OCI-LY3 (cell line): ENCODE measurements around the gene EFNA5.
A peak's percentile ranks its signal among the peaks of the same experiment; 100 is the strongest.

Experiments
- H2AFZ ChIP-seq: fragments of 200-600, 300-600 bp; shearing (Covaris generic); 2 replicates; pipeline ENCODE4 v1.6.0; 2014; ENCODE audit warnings: antibody characterized with exemption, low read depth, low read length
- H3K27ac ChIP-seq: fragments of 200-600, 300-600 bp; sonication (generic); 2 replicates; pipeline ENCODE4 v1.5.1; 2014; ENCODE audit warnings: mild to moderate bottlenecking, low read length, moderate library complexity, mixed read lengths
- H3K27me3 ChIP-seq: fragments of 200-600, 300-600 bp; sonication (generic); 2 replicates; pipeline ENCODE4 v1.6.1; 2014; ENCODE audit warnings: low read depth, low read length, mixed read lengths
- H3K36me3 ChIP-seq: fragments of 200-600, 300-600 bp; sonication (generic); replicated peaks from 2 replicates; pipeline ENCODE3; 2014; ENCODE audit warnings: low read depth, low read length, mixed read lengths
- H3K4me1 ChIP-seq: fragments of 300-600, 200-600 bp; sonication (generic); 2 replicates; pipeline ENCODE4 v1.6.1; 2014; ENCODE audit warnings: low read length, mixed read lengths
- H3K4me2 ChIP-seq: fragments of 200-600, 300-600 bp; sonication (generic); 2 replicates; pipeline ENCODE4 v1.6.1; 2014; ENCODE audit warnings: low read length, mixed read lengths
- H3K4me3 ChIP-seq: fragments of 300-600, 200-600 bp; sonication (generic); 2 replicates; pipeline ENCODE4 v1.5.1; 2014; ENCODE audit warnings: antibody characterized with exemption, mild to moderate bottlenecking, low read length, moderate library complexity
- H3K79me2 ChIP-seq: fragments of 300-600, 200-600 bp; shearing (Covaris generic); 2 replicates; pipeline ENCODE4 v1.6.1; 2014; ENCODE audit warnings: mild to moderate bottlenecking, low read length, mixed read lengths
- H3K9ac ChIP-seq: fragments of 300-600, 200-600 bp; shearing (Covaris generic); 2 replicates; pipeline ENCODE4 v1.6.0; 2014; ENCODE audit warnings: mild to moderate bottlenecking, low read length, moderate library complexity
- H3K9me3 ChIP-seq: fragments of 200-600, 300-600 bp; shearing (Covaris generic); 2 replicates; pipeline ENCODE4 v1.6.1; 2014; ENCODE audit warnings: low read length, mixed read lengths; ENCODE audit not compliant: insufficient read depth
- H4K20me1 ChIP-seq: fragments of 200-600, 300-600 bp; sonication (generic); 2 replicates; pipeline ENCODE4 v1.6.1; 2016; ENCODE audit warnings: low read length, mixed read lengths; ENCODE audit not compliant: insufficient read depth
- EZH2phosphoT487 ChIP-seq: fragments of 200-600 bp; shearing (Covaris generic); IDR thresholded peaks from 2 replicates; pipeline ENCODE4 v1.6.1; 2018; ENCODE audit warnings: antibody characterized with exemption, mixed run types, low read depth
- TF ChIP-seq, protein P1 (sequence below): fragments of 200-600, 300-600 bp; sonication (generic); IDR thresholded peaks from 2 replicates; pipeline ENCODE4 v1.5.1; 2014; ENCODE audit warnings: antibody characterized with exemption, low read length, low read depth

The EFNA5 gene

DNA sequence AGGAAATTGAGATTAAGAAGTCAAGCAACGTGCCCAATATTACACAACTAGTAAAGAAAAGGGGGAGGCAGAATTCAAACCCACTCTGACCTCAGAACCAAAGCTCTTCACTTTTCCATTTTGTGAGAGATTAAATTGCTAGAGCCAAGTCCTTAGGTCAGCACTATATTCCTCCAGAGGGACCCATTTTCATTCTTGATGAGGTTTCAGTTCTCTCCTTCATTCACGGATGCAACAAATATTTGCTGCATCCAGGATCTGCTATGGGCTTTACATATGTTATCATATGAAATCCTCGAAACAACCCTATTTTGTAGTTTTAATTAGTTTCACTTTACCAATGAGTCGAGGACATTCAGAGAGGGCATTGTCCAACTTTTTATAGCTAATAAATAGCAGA lies 239.2 kb downstream of the EFNA5 start:
- Histone ChIP-seq H3K27me3 (no peaks in the 10 kb centered on the region), H3K4me2 (0 out of 2 replicates have a peak overlapping the region, but pooled peaks have one; percentile 7), H3K9ac (no peak overlapping the region), H3K4me1 (no peaks in the 10 kb centered on the region), H3K4me3 (no peak overlapping the region), H3K9me3 (no peaks in the 10 kb centered on the region), H2AFZ (no peak overlapping the region), H3K27ac (no peak overlapping the region), H4K20me1 (no peaks in the 10 kb centered on the region), H3K36me3 (no peaks in the 10 kb centered on the region), H3K79me2 (no peaks in the 10 kb centered on the region)
- no peak for TF ChIP-seq EZH2phosphoT487
- TF ChIP-seq, protein P1, sequence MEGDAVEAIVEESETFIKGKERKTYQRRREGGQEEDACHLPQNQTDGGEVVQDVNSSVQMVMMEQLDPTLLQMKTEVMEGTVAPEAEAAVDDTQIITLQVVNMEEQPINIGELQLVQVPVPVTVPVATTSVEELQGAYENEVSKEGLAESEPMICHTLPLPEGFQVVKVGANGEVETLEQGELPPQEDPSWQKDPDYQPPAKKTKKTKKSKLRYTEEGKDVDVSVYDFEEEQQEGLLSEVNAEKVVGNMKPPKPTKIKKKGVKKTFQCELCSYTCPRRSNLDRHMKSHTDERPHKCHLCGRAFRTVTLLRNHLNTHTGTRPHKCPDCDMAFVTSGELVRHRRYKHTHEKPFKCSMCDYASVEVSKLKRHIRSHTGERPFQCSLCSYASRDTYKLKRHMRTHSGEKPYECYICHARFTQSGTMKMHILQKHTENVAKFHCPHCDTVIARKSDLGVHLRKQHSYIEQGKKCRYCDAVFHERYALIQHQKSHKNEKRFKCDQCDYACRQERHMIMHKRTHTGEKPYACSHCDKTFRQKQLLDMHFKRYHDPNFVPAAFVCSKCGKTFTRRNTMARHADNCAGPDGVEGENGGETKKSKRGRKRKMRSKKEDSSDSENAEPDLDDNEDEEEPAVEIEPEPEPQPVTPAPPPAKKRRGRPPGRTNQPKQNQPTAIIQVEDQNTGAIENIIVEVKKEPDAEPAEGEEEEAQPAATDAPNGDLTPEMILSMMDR = no peak

DNA sequence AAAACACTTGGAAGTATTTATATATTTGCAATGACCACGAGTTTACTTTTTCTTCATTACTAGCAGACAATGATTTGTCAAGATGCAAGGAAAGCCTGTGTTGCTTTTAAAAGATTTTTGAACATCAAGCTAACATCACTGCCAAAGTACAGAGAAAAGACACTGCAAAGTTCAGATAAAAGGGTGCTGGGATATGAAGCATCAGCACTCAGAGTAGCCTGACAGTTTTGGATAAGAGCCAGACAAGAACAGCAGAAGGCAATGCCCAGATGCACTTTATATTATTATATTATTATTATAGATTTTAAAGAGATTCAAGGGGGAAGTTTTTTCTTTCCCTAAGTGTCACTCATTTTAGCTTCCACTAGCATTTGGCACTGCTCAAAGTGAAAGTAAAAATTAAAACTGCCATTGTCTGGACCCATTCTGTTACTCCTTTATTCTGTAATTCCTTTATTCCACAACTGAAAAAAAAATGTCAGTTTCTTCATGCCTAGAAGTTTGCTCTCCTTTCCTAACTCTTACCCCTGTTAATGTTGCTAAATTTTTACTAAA lies 240.6 kb downstream of the EFNA5 start:
- Histone ChIP-seq H3K4me1 (no peaks in the 10 kb centered on the region), H3K36me3 (no peaks in the 10 kb centered on the region), H4K20me1 (no peaks in the 10 kb centered on the region), H2AFZ (no peak overlapping the region), H3K27me3 (no peaks in the 10 kb centered on the region), H3K9me3 (no peaks in the 10 kb centered on the region), H3K27ac (no peak overlapping the region), H3K79me2 (no peaks in the 10 kb centered on the region), H3K4me2 (no peak overlapping the region; the same call in 1 of the 2 replicates), H3K4me3 (no peak overlapping the region), H3K9ac (no peak overlapping the region)
- TF ChIP-seq EZH2phosphoT487 = no peak
- TF ChIP-seq, protein P1 = no peak

DNA sequence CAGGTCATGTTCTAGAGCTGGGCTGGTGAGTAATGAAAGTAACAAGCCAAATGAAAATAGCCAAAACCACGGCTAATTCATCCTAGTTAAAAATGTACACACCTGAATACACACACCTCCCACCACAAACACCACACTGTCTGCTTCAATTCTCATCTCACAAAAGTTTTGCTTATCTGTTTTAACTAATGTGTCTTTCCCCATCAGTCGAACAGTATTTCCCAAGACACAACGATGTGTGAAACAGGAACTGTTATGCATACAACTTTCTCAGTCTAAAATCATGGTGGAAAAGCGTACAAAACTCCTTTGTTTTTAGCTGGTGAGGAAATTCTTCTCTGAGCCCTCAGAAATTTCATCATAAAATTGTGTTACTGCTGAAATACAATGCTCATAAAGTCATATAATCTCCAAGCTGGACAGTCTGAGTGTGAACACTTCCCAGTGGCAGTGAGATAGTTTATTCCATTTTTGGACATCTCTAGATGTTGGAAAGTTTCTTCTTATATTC lies 242.4 kb downstream of the EFNA5 start:
- Histone ChIP-seq H3K4me3 (no peak overlapping the region), H3K4me1 (no peaks in the 10 kb centered on the region), H2AFZ (peak overlapping the region; percentile 77; the same call in 1 of the 2 replicates), H3K36me3 (no peaks in the 10 kb centered on the region), H3K79me2 (no peaks in the 10 kb centered on the region), H3K9ac (no peak overlapping the region), H3K4me2 (peak overlapping the region; percentile 18; the same call in 1 of the 2 replicates), H4K20me1 (no peaks in the 10 kb centered on the region), H3K9me3 (no peaks in the 10 kb centered on the region), H3K27ac (no peak overlapping the region), H3K27me3 (no peaks in the 10 kb centered on the region)
- TF ChIP-seq, protein P1 = no peak
- no peak for TF ChIP-seq EZH2phosphoT487

DNA sequence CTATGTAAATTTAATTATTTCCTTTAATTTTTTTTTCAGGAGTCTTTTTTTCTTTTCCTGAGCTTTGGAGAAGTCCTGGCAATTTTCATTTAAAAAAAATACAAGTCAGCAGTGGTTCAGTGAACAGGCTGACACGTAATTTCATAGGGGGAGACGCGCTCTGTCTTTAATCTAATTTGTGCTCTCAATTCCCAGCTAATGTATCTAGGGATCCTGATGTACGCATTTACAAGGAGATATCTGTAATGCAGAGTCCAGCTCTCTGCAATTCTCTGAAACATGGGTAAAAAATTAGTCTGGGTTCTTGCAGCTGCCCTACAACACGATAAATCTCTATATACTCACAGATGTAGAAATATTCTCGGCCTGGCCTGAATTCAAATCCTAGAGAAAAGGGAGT lies 243.9 kb downstream of the EFNA5 start:
- Histone ChIP-seq H3K9ac (no peak overlapping the region), H3K27ac (no peak overlapping the region), H4K20me1 (no peaks in the 10 kb centered on the region), H3K36me3 (no peaks in the 10 kb centered on the region), H2AFZ (no peak overlapping the region), H3K9me3 (no peaks in the 10 kb centered on the region), H3K79me2 (no peaks in the 10 kb centered on the region), H3K27me3 (no peaks in the 10 kb centered on the region), H3K4me1 (no peaks in the 10 kb centered on the region), H3K4me3 (no peak overlapping the region), H3K4me2 (no peak overlapping the region)
- TF ChIP-seq, protein P1 = no peak
- no peak for TF ChIP-seq EZH2phosphoT487
